OCI-LY7 (cell line): ENCODE measurements around the gene DNAH6.

Experiments
- EZH2phosphoT487 ChIP-seq: fragments of 200-600 bp; sonication (generic); IDR thresholded peaks from 2 replicates; pipeline ENCODE4 v1.6.1; 2018; ENCODE audit warnings: low read depth, borderline replicate concordance, mild to moderate bottlenecking, mixed run types, antibody characterized with exemption, low read length, moderate library complexity, mixed read lengths
- TF ChIP-seq, protein P1 (sequence below): fragments of 200-600 bp; sonication (generic); conservative IDR thresholded peaks from 2 replicates; pipeline ENCODE4 v1.5.1; 2014; ENCODE audit warnings: mild to moderate bottlenecking, antibody characterized with exemption, low read length, moderate library complexity, mixed read lengths

DNA sequence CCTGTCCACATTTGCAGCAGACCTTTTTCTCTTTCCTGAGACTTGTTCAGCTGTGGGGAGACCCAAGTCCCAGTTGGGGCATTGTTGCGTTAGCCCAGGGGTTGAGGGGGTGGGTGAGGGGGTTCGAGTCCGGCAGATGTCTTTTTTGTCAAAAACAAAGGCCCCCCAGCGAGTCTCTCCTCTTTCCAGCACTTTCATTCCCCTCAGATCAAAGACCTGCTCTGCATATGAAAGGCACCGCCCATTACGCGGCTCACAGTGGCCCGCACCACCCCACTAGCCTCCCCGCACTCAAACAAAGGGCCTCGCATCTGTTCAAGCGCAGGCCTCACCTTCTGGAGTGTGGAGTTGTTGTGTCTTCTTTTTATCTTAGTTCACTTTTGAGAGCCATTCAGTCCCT, 339.4 kb downstream of the DNAH6 start:
- TF ChIP-seq, protein P1, sequence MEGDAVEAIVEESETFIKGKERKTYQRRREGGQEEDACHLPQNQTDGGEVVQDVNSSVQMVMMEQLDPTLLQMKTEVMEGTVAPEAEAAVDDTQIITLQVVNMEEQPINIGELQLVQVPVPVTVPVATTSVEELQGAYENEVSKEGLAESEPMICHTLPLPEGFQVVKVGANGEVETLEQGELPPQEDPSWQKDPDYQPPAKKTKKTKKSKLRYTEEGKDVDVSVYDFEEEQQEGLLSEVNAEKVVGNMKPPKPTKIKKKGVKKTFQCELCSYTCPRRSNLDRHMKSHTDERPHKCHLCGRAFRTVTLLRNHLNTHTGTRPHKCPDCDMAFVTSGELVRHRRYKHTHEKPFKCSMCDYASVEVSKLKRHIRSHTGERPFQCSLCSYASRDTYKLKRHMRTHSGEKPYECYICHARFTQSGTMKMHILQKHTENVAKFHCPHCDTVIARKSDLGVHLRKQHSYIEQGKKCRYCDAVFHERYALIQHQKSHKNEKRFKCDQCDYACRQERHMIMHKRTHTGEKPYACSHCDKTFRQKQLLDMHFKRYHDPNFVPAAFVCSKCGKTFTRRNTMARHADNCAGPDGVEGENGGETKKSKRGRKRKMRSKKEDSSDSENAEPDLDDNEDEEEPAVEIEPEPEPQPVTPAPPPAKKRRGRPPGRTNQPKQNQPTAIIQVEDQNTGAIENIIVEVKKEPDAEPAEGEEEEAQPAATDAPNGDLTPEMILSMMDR, result no peak
- TF ChIP-seq EZH2phosphoT487, result no peak
